HEK293 (cell line): Measurements from ENCODE around the gene SSR1.

ENCODE experiments used
- KLF9 ChIP-seq: fragments of 450-650 bp; formaldehyde crosslinking; IDR thresholded peaks from 2 replicates; pipeline ENCODE4 v1.5.1; 2016; ENCODE audit warnings: missing biosample characterization, missing genetic modification characterization, low read depth
- PRDM1 ChIP-seq: fragments of 450-650 bp; formaldehyde crosslinking; IDR thresholded peaks from 2 replicates; pipeline ENCODE4; 2016; ENCODE audit warnings: missing biosample characterization, missing genetic modification characterization
- ZFP3 ChIP-seq: fragments of 450-650 bp; formaldehyde crosslinking; IDR thresholded peaks from 2 replicates; pipeline ENCODE4 v1.5.1; 2016; ENCODE audit warnings: low read depth, missing biosample characterization, missing genetic modification characterization
- ZNF146 ChIP-seq: fragments of 450-650 bp; formaldehyde crosslinking; IDR thresholded peaks from 2 replicates; pipeline ENCODE4 v1.5.1; 2016; ENCODE audit warnings: missing biosample characterization, missing genetic modification characterization
- ZNF274 ChIP-seq, 2 experiments: fragments of 200-500 bp in 1 of 2; fragments of 450-650 bp in 1 of 2; sonication (Bioruptor generic) in 1 of 2; formaldehyde crosslinking in 1 of 2; IDR thresholded peaks; 2 replicates each; pipeline versions ENCODE4 v1.5.1 to v1.6.1; 2014 to 2016; ENCODE audit warnings: borderline replicate concordance in 1 of 2, inconsistent platforms in 1 of 2, low read length in 1 of 2, missing biosample characterization in 1 of 2, missing genetic modification characterization in 1 of 2
- ZNF391 ChIP-seq: fragments of 450-650 bp; formaldehyde crosslinking; IDR thresholded peaks from 2 replicates; pipeline ENCODE4 v1.5.1; 2016; ENCODE audit warnings: low read depth, missing biosample characterization, missing genetic modification characterization, borderline replicate concordance
- TF ChIP-seq, protein P1 (sequence below): fragments of 450-650 bp; formaldehyde crosslinking; IDR thresholded peaks from 2 replicates; pipeline ENCODE4 v1.5.1; 2016; ENCODE audit warnings: missing biosample characterization, missing genetic modification characterization
- TF ChIP-seq, protein P2 (sequence below): IDR thresholded peaks from 2 replicates; pipeline ENCODE4 v1.6.1; 2011; ENCODE audit warnings: mild to moderate bottlenecking, low read depth, low read length, borderline replicate concordance
- TF ChIP-seq, protein P3 (sequence below): fragments of 450-650 bp; formaldehyde crosslinking; IDR thresholded peaks from 2 replicates; pipeline ENCODE4 v1.5.1; 2016; ENCODE audit warnings: missing biosample characterization, missing genetic modification characterization, borderline replicate concordance

DNA sequence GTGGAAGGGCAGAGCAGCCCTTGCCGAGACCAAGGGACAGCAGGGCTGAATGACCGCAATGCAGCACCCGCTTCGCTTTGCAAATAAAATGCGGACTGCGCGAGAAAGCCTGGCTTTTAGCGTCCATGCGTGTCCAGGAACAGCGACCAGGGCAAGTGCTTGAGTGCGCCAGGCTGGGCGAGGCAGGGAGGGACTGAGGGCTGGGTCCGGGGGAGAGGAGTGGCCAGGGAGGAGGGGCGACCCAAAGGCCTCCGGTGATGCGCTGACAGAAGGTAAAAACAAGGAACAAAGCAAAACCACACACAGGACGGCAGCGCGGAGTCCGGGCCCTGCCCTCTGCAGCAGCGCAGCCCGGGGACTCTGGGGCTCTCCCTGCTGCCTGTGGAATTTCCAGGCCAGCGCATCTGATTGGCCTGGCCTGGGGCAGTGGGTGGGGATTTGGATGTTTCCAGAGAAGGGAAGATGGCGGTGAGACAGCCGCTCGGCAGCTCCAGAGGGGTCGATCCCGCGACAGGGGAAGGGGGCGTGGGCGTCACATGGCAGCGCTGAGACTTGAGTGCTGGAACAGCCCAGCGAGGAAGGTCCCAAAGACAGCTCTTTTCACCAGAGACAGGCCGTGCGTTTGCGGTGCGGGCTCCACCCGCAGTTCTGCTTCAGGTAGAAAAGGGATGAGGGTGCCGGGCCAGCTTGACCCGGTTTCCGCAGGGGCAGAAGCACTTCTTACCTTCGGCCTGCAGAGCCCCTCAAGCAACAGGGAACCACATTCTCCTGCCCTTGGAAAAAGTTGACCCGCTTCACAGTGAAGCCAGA is 51.8 kb downstream of the SSR1 start:
- TF ChIP-seq ZNF146 (no peak), ZNF391 (tag by site-specific recombination) (no peak), PRDM1 (tag by site-specific recombination) (no peak), KLF9 (tag by site-specific recombination) (peak; percentile 88), ZFP3 (tag by site-specific recombination) (no peak), ZNF274 (IDR thresholded peaks at IDR 0.05; ENCODE audit: low read length) (no peak), ZNF274 (tag by site-specific recombination; IDR thresholded peaks at IDR 0.05; ENCODE audit: borderline replicate concordance) (no peak)
- TF ChIP-seq, protein P1, sequence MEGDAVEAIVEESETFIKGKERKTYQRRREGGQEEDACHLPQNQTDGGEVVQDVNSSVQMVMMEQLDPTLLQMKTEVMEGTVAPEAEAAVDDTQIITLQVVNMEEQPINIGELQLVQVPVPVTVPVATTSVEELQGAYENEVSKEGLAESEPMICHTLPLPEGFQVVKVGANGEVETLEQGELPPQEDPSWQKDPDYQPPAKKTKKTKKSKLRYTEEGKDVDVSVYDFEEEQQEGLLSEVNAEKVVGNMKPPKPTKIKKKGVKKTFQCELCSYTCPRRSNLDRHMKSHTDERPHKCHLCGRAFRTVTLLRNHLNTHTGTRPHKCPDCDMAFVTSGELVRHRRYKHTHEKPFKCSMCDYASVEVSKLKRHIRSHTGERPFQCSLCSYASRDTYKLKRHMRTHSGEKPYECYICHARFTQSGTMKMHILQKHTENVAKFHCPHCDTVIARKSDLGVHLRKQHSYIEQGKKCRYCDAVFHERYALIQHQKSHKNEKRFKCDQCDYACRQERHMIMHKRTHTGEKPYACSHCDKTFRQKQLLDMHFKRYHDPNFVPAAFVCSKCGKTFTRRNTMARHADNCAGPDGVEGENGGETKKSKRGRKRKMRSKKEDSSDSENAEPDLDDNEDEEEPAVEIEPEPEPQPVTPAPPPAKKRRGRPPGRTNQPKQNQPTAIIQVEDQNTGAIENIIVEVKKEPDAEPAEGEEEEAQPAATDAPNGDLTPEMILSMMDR (tag by site-specific recombination): no peak
- TF ChIP-seq, protein P2, sequence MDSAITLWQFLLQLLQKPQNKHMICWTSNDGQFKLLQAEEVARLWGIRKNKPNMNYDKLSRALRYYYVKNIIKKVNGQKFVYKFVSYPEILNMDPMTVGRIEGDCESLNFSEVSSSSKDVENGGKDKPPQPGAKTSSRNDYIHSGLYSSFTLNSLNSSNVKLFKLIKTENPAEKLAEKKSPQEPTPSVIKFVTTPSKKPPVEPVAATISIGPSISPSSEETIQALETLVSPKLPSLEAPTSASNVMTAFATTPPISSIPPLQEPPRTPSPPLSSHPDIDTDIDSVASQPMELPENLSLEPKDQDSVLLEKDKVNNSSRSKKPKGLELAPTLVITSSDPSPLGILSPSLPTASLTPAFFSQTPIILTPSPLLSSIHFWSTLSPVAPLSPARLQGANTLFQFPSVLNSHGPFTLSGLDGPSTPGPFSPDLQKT: no peak
- TF ChIP-seq, protein P3, sequence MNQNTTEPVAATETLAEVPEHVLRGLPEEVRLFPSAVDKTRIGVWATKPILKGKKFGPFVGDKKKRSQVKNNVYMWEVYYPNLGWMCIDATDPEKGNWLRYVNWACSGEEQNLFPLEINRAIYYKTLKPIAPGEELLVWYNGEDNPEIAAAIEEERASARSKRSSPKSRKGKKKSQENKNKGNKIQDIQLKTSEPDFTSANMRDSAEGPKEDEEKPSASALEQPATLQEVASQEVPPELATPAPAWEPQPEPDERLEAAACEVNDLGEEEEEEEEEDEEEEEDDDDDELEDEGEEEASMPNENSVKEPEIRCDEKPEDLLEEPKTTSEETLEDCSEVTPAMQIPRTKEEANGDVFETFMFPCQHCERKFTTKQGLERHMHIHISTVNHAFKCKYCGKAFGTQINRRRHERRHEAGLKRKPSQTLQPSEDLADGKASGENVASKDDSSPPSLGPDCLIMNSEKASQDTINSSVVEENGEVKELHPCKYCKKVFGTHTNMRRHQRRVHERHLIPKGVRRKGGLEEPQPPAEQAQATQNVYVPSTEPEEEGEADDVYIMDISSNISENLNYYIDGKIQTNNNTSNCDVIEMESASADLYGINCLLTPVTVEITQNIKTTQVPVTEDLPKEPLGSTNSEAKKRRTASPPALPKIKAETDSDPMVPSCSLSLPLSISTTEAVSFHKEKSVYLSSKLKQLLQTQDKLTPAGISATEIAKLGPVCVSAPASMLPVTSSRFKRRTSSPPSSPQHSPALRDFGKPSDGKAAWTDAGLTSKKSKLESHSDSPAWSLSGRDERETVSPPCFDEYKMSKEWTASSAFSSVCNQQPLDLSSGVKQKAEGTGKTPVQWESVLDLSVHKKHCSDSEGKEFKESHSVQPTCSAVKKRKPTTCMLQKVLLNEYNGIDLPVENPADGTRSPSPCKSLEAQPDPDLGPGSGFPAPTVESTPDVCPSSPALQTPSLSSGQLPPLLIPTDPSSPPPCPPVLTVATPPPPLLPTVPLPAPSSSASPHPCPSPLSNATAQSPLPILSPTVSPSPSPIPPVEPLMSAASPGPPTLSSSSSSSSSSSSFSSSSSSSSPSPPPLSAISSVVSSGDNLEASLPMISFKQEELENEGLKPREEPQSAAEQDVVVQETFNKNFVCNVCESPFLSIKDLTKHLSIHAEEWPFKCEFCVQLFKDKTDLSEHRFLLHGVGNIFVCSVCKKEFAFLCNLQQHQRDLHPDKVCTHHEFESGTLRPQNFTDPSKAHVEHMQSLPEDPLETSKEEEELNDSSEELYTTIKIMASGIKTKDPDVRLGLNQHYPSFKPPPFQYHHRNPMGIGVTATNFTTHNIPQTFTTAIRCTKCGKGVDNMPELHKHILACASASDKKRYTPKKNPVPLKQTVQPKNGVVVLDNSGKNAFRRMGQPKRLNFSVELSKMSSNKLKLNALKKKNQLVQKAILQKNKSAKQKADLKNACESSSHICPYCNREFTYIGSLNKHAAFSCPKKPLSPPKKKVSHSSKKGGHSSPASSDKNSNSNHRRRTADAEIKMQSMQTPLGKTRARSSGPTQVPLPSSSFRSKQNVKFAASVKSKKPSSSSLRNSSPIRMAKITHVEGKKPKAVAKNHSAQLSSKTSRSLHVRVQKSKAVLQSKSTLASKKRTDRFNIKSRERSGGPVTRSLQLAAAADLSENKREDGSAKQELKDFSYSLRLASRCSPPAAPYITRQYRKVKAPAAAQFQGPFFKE (tag by site-specific recombination): no peak
